ENCODE results near the gene UBXN10.

Gene UBXN10

GRCh38 chr1:20184481-20184900, 1.4 kb upstream of the UBXN10 start:
- no peak for DNase-seq

GRCh38 chr1:20184997-20185833, 681 bp upstream of the UBXN10 start:
- DNase-seq = peak; percentile 68

GRCh38 chr1:20187103-20187812, 1.4 kb downstream of the UBXN10 start:
- DNase-seq = peak; percentile 55

- DNase-seq = peak; percentile 10
These were observed 2.0 kb downstream of the UBXN10 start for GRCh38 chr1:20187813-20188454.

GRCh38 chr1:20188455-20188817, 2.5 kb downstream of the UBXN10 start:
- DNase-seq = no peak

GRCh38 chr1:20189664-20190063, 3.8 kb downstream of the UBXN10 start:
- DNase-seq = no peak

GRCh38 chr1:20190256-20191160, 4.6 kb downstream of the UBXN10 start:
- DNase-seq = no peak

- no peak for DNase-seq
These were observed 5.5 kb downstream of the UBXN10 start for GRCh38 chr1:20191266-20191825.

- no peak for DNase-seq
These were observed 6.5 kb downstream of the UBXN10 start for GRCh38 chr1:20192364-20192763.

- no peak for DNase-seq
These were observed 7.0 kb downstream of the UBXN10 start for GRCh38 chr1:20192871-20193411.

- DNase-seq = no peak
These were observed 8.3 kb downstream of the UBXN10 start for GRCh38 chr1:20194224-20194623.

- peak; percentile 80 for DNase-seq
These were observed 9.0 kb downstream of the UBXN10 start for GRCh38 chr1:20194757-20195461.

- DNase-seq = no peak
These were observed 9.5 kb downstream of the UBXN10 start for GRCh38 chr1:20195462-20195780.

- DNase-seq = no peak
These were observed 11.5 kb downstream of the UBXN10 start for GRCh38 chr1:20197329-20197791.

- no peak for DNase-seq
These were observed 12.4 kb downstream of the UBXN10 start for GRCh38 chr1:20198296-20198695.

- no peak for DNase-seq
These were observed 13.0 kb downstream of the UBXN10 start for GRCh38 chr1:20198918-20199317.

GRCh38 chr1:20199403-20199802, 13.5 kb downstream of the UBXN10 start:
- DNase-seq = no peak

- no peak for DNase-seq
These were observed 13.9 kb downstream of the UBXN10 start for GRCh38 chr1:20199840-20200239.

- no peak for DNase-seq
These were observed 15.1 kb downstream of the UBXN10 start for GRCh38 chr1:20200966-20201365.

GRCh38 chr1:20202166-20202565, 16.3 kb downstream of the UBXN10 start:
- DNase-seq = no peak

- DNase-seq = no peak
These were observed 21.6 kb downstream of the UBXN10 start for GRCh38 chr1:20207546-20207945.
